HG02970 (cell line): ENCODE measurements around the gene PIP4K2B.
A peak's percentile ranks its signal among the peaks of the same experiment; 100 is the strongest.

ENCODE experiments used
- ATAC-seq: cut with Tn5 transposase; IDR thresholded peaks from one replicate; pipeline ENCODE4 v1.9.1; 2021; ENCODE audit warnings: mild to moderate bottlenecking, moderate library complexity, moderate number of reproducible peaks; ENCODE audit not compliant: unreplicated experiment, low FRiP score

Gene PIP4K2B

GRCh38 chr17:38779965-38780752, 19.2 kb downstream of the PIP4K2B start:
- no peak for ATAC-seq

GRCh38 chr17:38777641-38778250, 21.6 kb downstream of the PIP4K2B start:
- ATAC-seq = no peak

DNA sequence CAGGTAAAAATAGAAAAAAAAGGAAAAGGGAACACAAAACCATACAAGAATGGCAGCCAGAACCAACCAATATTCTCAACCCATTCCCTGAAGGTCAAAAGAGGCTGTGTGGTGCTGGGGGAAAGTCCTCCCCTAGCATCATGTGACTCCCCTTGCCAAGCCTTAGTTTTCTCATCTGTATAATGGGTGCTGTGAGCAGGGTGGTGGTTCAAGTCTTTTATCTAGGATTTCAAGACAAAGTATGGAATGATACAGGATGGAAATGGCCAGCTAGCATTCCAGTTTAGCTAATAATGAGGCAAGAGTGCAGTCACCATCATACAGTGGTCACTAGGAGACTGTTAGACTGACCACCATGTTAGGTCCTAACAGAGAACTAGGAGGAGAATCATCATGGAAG, 26.1 kb downstream of the PIP4K2B start:
- ATAC-seq = no peak

DNA sequence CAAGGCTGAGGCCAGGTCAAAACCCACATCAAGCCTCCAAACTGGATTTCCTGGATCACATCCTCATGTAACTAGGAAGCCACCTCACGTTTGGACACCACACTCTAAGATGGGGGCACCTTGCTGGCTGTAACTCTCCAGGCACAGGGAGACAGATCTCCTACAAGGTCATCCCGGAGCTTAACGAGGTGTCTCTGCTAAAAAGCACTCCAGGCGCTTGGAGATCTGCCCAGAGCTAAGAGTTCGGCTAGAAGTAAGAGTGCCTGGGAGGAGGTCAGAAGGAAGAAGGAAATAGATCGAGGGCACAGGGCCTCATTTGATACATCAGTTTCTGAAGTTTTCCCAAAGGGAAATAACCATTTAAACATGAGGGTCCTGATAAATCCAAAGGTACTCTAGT, 30.9 kb downstream of the PIP4K2B start:
- ATAC-seq = no peak

DNA sequence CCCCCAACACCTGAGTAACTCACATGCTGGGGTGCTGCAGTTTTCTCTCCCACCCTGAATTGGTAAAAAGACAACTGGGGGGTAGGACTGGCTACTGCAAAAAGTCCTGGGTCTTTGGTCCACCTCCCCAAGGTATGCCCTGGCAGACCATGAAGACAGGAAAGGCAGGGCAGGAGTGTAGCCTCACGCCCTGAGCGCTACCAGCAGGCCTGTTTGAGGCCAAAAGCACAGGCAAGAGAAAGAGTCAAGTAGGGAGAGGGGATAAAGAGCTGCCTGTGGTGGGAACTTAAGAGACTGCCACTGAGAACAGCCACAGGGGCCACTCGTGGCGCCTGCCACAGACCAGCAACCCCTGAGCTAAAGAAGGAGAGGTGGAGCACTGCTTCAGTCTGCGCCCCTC, 33.0 kb downstream of the PIP4K2B start:
- no peak for ATAC-seq

DNA sequence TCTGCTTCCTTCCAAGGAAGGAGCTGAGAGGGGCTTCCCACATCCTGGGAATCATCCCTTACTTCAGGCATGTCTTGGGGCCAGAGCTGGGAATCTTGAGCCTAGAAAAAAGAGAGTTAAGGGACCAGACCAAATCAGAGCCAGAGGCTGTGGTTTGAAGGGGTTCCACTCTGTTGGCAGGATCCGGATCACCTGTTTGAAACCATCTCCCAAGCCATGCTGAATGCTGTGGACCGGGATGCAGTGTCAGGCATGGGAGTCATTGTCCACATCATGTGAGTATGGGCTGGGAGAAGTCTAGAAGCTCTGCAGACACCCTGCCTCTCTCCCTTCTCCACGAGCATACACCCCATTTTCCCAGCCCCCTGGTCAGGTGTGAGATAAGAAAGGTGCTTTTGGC, 37.1 kb downstream of the PIP4K2B start:
- ATAC-seq = no peak

- ATAC-seq = no peak
These were observed 37.7 kb downstream of the PIP4K2B start for GRCh38 chr17:38761612-38762011.

DNA sequence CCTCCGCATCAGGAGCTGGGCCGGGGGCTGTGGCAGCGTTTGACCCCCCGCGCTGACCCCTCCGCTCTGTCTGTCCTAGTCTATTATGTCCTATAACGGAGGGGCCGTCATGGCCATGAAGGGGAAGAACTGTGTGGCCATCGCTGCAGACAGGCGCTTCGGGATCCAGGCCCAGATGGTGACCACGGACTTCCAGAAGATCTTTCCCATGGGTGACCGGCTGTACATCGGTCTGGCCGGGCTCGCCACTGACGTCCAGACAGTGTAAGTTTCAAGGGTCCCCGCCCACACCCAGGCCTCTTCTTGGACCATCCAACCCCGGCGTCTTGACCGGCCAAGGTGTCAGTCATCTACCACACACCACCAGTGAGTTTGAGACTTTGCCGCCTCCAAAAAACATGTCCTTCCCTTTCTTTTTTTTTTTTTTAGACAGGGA, 46.3 kb downstream of the PIP4K2B start:
- ATAC-seq = no peak

- ATAC-seq = peak; percentile 81
These were observed 46.9 kb downstream of the PIP4K2B start, which contains the start of gene PSMB3 for GRCh38 chr17:38752308-38753070. Gene PSMB3 (plus strand): TSS chr17:38752741. CDS start chr17:38752827, 86 bp downstream.

DNA sequence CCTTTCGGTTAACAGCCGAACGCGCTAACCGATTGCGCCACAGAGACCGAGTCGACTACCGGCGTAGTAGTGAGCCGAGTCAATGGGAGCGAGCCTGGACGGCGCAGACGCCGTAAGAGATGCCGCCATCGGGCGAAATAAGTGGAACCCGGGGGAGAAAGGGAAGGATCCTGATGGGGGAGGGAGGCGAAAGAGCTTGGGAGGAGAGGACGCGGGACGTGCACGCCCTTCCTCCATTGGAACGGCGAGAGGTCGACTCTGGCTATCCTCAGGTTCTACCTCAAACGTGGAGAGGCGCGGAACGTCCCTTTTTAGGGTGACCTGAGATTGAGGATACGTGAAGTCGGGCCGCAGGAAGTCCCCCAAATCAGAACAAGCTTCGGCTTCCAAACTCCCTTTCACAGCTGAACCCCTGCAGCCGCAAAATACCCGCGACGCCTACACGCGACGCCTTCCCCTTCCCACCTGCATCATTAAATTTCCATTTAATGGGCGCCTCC, 47.5 kb downstream of the PIP4K2B start:
- peak; percentile 31 for ATAC-seq

DNA sequence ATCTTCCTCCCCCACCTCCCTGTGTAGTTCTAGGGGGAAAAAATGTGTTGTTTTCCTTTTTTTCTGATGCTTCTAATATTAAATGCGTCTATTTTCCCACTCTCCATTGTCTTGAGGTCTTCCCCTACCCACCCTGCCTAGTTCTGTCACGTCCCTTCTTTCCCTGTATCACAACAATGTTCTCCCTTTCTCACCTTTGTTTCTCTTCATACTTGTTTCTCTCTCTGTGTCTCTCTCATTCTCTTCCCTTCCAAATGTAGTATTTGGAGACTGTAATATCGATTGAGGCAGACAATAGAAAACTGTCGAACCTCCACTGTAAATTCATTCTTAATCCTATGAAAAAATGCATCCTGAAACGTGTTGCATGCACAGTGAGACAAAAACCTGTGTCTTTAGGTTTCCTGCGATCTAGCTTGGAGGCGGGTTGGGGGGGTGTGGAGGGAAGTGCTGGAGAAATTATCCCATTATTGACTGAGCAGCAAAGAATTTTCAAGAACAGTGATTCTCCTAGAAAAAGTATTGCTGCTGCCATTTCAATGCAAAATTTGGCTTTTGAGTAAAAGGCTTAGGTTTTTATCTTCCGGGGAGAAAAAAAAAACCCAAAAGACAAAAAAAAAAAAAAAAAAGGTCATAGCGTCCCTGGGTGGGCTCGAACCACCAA, 48.1 kb downstream of the PIP4K2B start:
- no peak for ATAC-seq

DNA sequence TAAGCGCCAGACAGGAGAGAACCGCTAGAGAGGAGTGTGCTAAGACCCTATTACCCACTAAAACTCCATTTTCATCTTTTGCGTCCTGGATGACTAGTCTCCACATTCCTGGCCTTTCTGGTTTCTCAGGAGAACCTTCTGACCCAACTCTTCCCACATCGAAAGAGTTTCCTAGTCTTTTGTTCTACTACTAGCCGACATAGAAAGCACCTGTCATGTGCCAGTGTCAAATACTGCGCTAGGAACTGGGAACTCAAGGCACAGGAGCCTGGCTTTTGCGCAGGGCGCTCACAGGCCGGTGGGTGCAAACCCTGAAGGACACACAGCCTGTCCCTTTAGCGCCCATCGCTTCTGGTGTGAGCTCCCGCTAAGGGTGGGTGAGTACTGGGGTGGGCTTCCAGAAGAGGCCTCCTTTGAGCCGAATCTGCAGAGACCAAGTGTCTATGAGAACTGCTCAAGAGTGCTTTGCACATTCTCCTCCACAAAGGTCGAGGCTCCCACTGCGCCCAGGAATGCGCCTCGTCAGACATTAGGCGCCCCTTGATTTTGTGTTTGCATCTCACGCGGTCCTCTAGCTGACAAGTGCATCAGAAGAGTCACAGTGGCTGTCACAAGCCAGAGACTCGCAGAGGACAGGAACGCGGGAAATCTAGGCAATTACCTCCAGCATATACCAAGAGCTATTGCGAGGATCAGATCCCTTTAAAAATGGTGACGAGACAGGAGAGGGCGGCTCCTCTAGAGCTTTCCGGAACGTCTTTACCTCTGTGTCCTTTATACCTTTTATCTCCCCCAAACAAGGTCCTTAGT, 48.8 kb downstream of the PIP4K2B start:
- ATAC-seq = no peak

- no peak for ATAC-seq
These were observed 49.4 kb downstream of the PIP4K2B start for GRCh38 chr17:38750044-38750311.

GRCh38 chr17:38749223-38750043, 49.9 kb downstream of the PIP4K2B start:
- ATAC-seq = no peak

- ATAC-seq = no peak
These were observed 50.5 kb downstream of the PIP4K2B start for GRCh38 chr17:38748892-38749222.

DNA sequence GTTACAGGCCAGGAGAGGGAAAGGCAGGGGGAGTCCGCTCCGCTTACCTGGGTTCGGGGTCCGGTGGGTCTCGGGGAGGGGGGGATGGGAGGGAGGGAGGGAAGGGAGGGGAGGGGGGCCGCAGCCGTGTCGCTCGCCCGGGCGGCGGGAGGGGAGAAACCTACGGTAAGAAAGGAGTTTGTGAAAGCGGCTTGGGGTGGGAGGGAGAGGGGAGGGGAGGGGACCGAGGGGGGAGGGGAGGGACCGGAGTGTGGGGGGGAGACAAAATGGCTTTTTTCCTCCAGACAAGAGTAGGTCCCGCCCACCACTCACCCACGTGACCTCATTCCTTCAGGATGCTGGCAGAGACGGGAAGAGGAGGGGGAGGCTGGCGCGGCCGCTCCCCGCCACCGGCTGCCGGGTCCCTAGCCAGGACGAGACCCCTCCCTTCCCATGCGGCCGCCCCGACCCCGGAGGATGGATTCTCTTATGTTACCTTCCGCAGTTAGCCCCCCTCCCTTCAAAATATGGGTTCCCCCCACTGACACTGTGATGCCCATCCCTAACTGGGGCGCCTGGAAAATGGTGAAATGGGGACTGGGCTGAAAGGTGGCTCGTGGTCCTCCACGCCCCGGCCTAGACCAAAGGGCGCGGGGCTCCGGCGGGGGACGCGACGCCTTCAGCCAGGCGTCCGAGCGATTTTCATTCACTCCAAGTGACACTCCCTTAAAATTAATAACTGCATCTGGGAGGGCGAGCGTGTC, 51.0 kb downstream of the PIP4K2B start, which contains the start of gene PCGF2:
Gene PCGF2 (minus strand): TSS at position 188 of the 743 bp plus-strand sequence. CDS start 7,934 bp downstream, outside the sequence.
- ATAC-seq = no peak

DNA sequence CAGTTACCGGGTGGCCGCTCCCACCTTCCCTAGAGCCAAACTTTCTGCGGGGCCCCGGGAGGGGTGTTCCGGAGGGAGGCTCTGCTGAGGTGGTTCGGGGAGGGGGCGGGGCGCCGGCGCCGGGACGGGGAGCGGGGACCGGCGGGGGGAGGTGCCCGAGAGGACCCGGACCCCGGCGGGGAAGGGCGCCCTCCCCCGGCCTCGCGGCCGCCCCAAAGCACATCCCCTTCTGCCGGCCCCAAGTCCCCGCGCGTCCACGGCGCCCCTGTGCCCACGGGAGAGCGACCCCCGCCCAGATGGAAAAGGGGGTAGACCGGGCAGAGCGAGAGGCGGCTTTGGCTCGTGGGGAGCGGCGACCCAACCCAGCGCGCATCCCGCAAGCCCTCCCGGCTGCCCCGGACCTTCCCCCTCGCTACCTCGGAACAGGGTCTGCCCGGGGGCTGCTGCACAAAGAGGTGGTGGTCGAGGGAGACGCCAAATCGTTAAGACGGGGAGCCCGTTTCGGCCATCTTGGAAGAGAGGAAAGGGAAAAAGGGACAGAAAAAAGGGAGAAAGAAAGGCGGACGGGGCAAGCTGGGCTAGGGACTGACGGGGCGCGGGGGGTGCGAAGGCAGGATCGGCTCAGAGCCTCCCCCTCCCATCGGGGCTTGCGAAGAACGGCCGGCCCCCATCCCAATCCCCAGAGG, 51.8 kb downstream of the PIP4K2B start:
- no peak for ATAC-seq
